ENCODE results near the gene UTP14C.
"Not testable (repeated sequence)": the region's sequence is repeated elsewhere in the genome, so short reads cannot be mapped to it uniquely, and the experiment has no call there.

Gene UTP14C

DNA sequence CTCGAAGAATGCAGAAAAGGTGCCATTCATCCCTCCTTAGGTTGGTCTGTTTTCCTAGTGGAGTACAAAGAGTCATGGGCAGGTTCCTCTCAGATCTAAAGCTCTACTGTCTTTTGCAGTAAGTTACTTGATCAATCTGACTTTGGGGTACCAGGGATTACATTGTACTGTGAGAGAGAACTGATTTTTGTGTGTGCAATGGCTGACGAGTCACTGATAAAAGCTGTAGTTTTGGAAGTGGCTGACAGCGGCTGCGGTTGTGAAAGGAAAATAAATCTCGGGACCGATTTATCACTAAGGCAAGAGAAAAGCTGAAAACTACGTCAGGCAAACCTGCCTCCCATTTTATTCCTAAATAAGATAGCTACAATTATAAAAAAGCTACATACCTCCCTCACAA lies 26.9 kb downstream of the UTP14C start:
- no peak for DNase-seq

DNA sequence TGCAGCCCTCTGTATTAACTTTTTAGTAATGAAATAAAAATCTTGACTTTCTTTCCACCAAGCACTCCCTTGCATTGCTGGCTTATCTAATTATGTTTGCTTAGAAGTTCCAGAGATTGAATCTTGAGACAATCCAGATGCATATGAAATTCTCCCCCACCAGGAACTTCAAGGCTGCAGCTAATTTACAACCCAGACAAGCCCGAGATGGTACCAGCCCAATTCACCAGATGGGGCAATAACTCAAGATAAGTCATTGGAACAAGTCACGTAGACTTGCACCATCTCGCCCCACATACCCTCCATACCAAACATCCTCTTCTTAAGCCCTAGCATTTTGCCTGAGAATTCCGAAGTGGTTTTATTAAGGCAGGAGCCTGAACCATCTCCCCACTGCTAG lies 29.0 kb downstream of the UTP14C start:
- no peak for DNase-seq

DNA sequence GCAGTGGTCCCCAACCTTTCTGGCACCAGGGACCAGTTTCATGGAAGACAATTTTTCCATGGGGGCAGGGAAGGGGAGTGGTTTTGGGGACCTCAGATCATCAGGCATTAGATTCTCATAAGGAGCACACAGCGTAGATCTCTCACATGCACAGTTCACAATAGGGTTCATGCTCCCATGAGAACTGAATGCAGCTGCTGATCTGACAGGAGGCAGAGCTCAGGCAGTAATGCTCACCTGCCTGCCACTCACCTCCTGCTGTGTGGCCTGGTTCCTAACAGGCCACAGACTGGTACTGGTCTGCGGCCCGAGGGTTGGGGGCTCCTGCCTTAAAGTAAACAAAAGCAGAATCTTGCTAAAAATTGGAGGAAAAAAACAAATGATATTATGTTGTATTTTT lies 36.6 kb downstream of the UTP14C start:
- not testable (repeated sequence) for DNase-seq

DNA sequence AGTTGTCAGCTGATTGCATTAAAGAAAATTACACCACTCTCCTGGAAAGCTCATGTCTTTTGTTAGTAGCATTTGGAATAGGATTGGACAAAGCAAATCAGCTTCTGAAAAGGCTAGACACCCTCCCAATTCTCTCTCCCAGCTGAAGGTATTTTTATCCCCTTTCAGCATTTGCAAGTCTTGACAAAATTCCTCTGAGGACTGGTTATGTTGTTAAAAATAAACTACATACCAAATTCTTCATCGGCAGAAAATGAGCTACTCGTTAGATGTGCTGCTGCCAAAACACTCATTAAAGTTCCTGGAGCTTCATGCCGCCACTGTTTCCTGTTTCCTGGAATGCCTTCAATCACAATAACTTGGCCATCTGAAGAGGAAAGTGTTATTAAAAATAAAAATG lies 37.1 kb downstream of the UTP14C start:
- DNase-seq: no peak

DNA sequence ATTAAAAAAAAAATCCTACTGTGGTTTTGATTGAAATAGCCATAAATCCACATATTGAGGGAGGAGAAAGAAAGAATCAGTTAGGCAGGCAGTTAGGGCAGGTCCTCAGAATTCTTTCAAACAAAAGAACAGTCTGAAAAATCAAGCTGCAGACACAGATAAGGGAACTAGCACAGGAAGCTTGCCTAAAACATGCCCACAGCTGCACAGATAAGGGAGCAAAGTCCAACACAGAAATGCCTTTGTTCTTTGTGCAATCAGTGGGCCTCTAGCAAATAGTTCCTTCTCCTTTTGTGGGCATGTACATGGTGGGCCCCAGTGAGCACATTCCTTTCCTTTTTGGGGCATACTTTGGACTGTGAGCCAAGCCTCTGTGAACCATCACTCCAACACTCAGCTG lies 42.7 kb downstream of the UTP14C start:
- no peak for DNase-seq

DNA sequence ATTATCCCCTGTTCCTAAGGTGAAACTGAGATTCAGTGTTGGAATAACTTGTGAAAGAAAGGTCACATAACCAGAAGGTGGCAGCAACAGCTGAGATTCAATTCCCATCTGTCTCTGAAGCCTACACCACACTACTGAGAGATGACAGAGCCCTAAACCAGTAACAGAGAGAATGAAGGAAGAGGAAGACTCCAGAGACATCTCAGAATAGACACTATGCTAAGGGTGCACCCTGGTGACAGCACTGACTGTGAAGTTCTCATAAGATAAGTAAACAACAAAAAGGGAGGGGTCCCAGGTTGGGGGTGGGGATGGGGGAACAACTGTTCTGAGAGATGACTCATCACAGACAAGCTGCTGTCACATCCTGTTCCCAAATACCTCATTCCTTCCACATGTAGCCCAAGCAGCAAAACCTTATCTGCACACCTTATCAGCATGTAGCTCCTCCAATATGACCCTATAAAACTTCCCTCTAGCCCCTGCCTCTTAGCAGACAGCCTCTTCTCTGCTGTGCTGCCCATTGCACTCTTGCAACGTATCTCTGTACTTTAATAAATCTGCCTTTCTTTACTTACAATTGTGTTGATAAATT lies 46.5 kb downstream of the UTP14C start:
- DNase-seq: peak; percentile 34 to 62

Measured in AML-193 (cell line).